Activated B cell treated with CpG ODN at 0.5 μM for 24 hours (primary cell): Measurements from ENCODE around the gene SYNE2. TPM values are rescaled to one million over a fixed set of nuclear protein-coding genes. Genes with fewer than 3 reads are reported as not detected.

Experiments used
- ATAC-seq: fragments of 200-7000 bp; cut with Tn5 transposase; one replicate; pipeline ENCODE4 v1.10.0; 2021; ENCODE audit warnings: low read depth, mild to moderate bottlenecking, moderate library complexity
- CTCF ChIA-PET: fragments of 350-600 bp; sonication (Branson Sonifier 250); formaldehyde crosslinking; loops from one replicate; lab custom pipeline; 2021; ENCODE audit warnings: antibody characterized with exemption; lab: Charles Lee
- POLR2A ChIA-PET: fragments of 350-600 bp; sonication (Branson Sonifier 250); formaldehyde crosslinking; loops from one replicate; lab custom pipeline; 2021; ENCODE audit warnings: antibody characterized with exemption; lab: Charles Lee
- DNase-seq: peaks from one replicate; pipeline ENCODE4 v3.0.0; 2022
- H3K27ac Mint-ChIP-seq: one replicate; pipeline ENCODE4 v1.8.0; 2020; ENCODE audit warnings: mixed read lengths
- H3K27me3 Mint-ChIP-seq: one replicate; pipeline ENCODE4 v1.8.0; 2021; ENCODE audit warnings: mixed read lengths
- H3K36me3 Mint-ChIP-seq: one replicate; pipeline ENCODE4 v1.8.0; 2021; ENCODE audit warnings: low read depth, mixed read lengths
- H3K4me1 Mint-ChIP-seq: one replicate; pipeline ENCODE4 v1.8.0; 2021; ENCODE audit warnings: mixed read lengths
- H3K4me3 Mint-ChIP-seq: one replicate; pipeline ENCODE4 v1.8.0; 2020; ENCODE audit warnings: mild to moderate bottlenecking, mixed read lengths
- H3K9me3 Mint-ChIP-seq: one replicate; pipeline ENCODE4 v1.8.0; 2020; ENCODE audit warnings: mixed read lengths
- CTCF ChIP-seq: fragments of 200-600 bp; IDR thresholded peaks from one replicate; pipeline ENCODE4 v1.8.0; 2022; ENCODE audit warnings: antibody characterized with exemption, mild to moderate bottlenecking
- intact Hi-C: fragments of 100-400 bp; cut with micrococcal nuclease; formaldehyde crosslinking; loops from one replicate; pipeline ENCODE4 v1.15.1; 2024
- total RNA-seq: library from RNA; stranded (reverse); gene quantifications from 2 replicates; pipeline ENCODE4 v1.2.3, GENCODE V29; 2022

The SYNE2 gene
- total RNA-seq, 1 donor from 2014 or later = 40.1 TPM

- Mint-ChIP-seq H3K36me3 (peaks cover 8% of the 10 kb centered on the region), H3K27me3 (no peaks in the 10 kb centered on the region), H3K27ac (peak overlapping the region; percentile 60), H3K4me1 (peaks cover 51% of the 10 kb centered on the region), H3K9me3 (no peaks in the 10 kb centered on the region), H3K4me3 (no peak overlapping the region)
- no peak for TF ChIP-seq CTCF
- CTCF ChIA-PET = interaction anchor here (0.5 to 0.9 kb wide), 3 partner anchors 29 to 468 kb away, joined by 3 to 4 read pairs (median 3); no protein-coding TSS in a partner anchor
- POLR2A ChIA-PET = interaction anchor here (0.6 to 0.7 kb wide), 3 partner anchors 10 to 573 kb away, joined by 4 to 5 read pairs (median 4); no protein-coding TSS in a partner anchor
- ATAC-seq (no peak), DNase-seq (no peak)
- intact Hi-C loops = loop anchor here (5.0 kb wide), 3 partner anchors 149 to 969 kb away; partner anchors contain the start of gene MTHFD1
These were observed 385.8 kb downstream of the SYNE2 start for GRCh38 chr14:64238631-64239030.

- intact Hi-C loops = no loop called here
- Mint-ChIP-seq H3K4me1 (peaks cover 3% of the 10 kb centered on the region), H3K4me3 (no peak overlapping the region), H3K36me3 (peaks cover 19% of the 10 kb centered on the region), H3K27me3 (no peaks in the 10 kb centered on the region), H3K27ac (no peak overlapping the region), H3K9me3 (no peaks in the 10 kb centered on the region)
- no peak for TF ChIP-seq CTCF
- CTCF ChIA-PET = no interaction called here
- DNase-seq (no peak), ATAC-seq (no peak)
- POLR2A ChIA-PET = interaction anchor here (0.8 kb wide), 1 partner anchor 17 kb away, joined by 3 read pairs; no protein-coding TSS in a partner anchor
These were observed 391.5 kb downstream of the SYNE2 start for GRCh38 chr14:64244279-64244678.

- intact Hi-C loops = no loop called here
- DNase-seq = no peak
- POLR2A ChIA-PET = no interaction called here
These were observed 392.7 kb downstream of the SYNE2 start for GRCh38 chr14:64245491-64245890.

GRCh38 chr14:64246688-64247087 lies 393.9 kb downstream of the SYNE2 start:
- intact Hi-C loops = no loop called here
- no peak overlapping the region for H3K27ac Mint-ChIP-seq
- POLR2A ChIA-PET = interaction anchor here (0.6 kb wide), 1 partner anchor 25 kb away, joined by 5 read pairs; no protein-coding TSS in a partner anchor
- H3K4me3 Mint-ChIP-seq = no peak overlapping the region
- H3K9me3 Mint-ChIP-seq = no peaks in the 10 kb centered on the region
- no peaks in the 10 kb centered on the region for H3K27me3 Mint-ChIP-seq
- TF ChIP-seq CTCF = no peak
- DNase-seq (no peak), ATAC-seq (no peak)
- CTCF ChIA-PET = no interaction called here
- no peaks in the 10 kb centered on the region for H3K4me1 Mint-ChIP-seq
- H3K36me3 Mint-ChIP-seq = peaks cover 19% of the 10 kb centered on the region

More at GRCh38 chr14:64245491-64245890, 392.7 kb downstream of the SYNE2 start:
- no peak for ATAC-seq
- Mint-ChIP-seq H3K36me3 (peaks cover 19% of the 10 kb centered on the region), H3K4me1 (no peaks in the 10 kb centered on the region), H3K9me3 (no peaks in the 10 kb centered on the region), H3K4me3 (no peak overlapping the region), H3K27ac (no peak overlapping the region), H3K27me3 (no peaks in the 10 kb centered on the region)
- CTCF ChIA-PET = no interaction called here
- no peak for TF ChIP-seq CTCF

- DNase-seq (no peak), ATAC-seq (no peak)
- intact Hi-C loops = no loop called here
- Mint-ChIP-seq H3K9me3 (no peaks in the 10 kb centered on the region), H3K4me1 (no peaks in the 10 kb centered on the region), H3K36me3 (peaks cover 19% of the 10 kb centered on the region), H3K4me3 (no peak overlapping the region), H3K27ac (no peak overlapping the region), H3K27me3 (no peaks in the 10 kb centered on the region)
- no peak for TF ChIP-seq CTCF
- ChIA-PET POLR2A (interaction anchor here (0.6 kb wide), 1 partner anchor 25 kb away, joined by 5 read pairs; no protein-coding TSS in a partner anchor), CTCF (no interaction called here)
These were observed 394.4 kb downstream of the SYNE2 start for GRCh38 chr14:64247195-64247594.
